GM18519 (cell line): ENCODE results near the gene CALM1.
A peak's percentile ranks its signal among the peaks of the same experiment; 100 is the strongest.
"Not testable (repeated sequence)": the region's sequence is repeated elsewhere in the genome, so short reads cannot be mapped to it uniquely, and the experiment has no call there.

ENCODE experiments used
- ATAC-seq: cut with Tn5 transposase; IDR thresholded peaks from one replicate; pipeline ENCODE4 v1.9.1; 2021; ENCODE audit warnings: mild to moderate bottlenecking, moderate library complexity; ENCODE audit not compliant: unreplicated experiment, low FRiP score

The CALM1 gene

DNA sequence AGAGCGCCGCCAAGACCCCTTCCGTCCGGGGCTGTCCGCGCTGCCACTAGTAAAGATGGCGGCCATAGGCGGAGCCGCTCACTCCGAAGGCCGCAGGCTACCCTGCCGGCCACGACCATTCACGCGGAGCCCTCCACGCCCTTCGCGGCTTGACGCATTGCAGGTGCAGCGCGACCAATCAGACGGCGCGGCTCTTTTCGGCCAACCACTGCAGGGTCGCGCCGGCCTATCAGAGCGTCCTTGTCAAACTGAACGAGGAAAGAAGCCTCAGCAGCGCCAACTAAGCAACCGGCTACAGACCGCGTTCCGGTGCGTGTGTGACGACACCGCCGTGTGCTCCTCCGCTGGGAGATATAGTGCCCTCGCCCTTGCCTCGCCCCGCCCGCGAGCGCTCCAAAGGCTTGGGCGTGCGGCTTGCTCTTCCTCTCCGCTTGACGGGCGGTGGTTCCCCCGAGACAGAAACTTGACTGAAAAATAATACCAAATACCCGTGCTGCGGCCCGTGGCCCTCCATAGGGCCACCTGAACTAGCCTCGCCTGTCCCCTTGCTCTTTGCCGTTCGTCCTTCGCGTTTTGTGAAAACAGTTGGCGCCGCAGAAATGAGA lies 13.6 kb upstream of the CALM1 start:
- peak; percentile 87 for ATAC-seq

DNA sequence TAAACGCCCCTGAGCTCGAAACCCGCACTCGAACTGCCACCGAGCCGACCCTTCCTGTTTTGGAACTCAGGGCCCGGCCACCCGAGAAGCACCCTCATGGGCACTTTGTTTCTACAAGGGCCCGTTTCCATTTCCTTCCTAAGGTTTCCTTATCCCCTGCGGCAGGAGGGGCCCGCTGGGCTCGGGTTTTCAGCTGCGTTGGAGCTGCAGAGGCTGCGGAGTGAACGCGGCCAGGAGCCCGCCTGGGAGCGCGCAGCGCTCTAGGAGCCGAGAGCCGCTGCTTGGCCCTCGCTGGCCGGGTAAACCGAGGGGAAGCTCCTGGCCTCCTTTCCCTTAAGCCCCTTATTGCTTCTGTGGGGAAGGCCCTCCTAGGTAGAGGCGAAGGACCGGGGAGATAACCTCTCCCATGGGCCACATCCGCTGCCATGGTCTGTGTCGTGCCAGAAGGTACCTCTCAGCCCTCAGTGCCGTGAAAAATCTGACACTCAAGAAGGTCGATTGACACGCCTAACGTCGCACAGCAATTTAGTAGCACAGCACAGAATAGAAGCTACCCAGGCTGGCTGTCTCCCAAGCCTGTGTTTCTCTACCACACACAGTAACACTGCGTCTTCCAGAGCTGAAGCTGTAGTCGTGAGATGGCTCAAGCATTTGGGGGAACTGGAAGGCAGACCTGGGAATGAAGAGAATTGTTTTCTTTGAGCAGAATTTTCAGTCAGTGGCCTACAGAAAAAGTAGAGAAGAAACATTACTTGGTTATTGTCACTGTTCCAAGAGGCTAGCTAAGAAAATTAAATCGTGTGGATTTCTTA lies 12.9 kb upstream of the CALM1 start:
- ATAC-seq, result peak; percentile 19

DNA sequence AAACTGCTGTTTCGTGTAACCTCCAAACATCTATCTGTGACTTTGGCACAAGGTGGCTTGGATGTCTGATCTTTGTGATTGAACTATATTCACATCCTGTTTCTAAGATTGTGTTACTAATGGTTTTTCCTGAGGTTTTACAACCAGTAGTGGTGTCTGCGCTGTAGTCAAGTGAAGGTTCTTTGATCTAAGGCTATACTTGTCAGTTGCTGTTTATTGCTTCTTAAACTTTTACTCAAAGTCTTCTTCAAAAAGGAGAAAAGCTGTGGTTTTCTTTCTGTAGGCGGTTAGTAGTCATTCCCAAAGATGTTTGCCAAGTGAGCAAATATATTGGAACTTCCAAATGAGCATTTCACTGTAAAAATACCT lies 12.3 kb upstream of the CALM1 start:
- ATAC-seq, result no peak

DNA sequence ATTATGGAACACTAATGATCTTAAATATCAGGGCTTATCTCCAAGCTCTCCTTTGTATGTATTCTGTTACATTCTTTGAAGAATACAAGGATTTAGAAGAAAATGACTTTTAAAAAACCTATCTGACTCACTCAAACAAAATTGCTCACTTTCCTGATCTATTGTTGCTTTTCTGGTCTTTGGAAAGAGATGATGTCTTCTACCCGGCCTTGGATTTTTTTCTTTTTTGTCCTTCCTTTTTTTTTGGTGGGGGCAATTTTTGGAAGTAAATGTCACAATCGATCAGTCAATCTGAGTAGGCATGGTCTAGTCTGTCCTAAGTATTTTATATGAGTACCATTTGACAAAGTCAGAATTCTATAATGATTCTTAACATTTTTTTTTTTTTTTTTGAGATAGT lies 10.5 kb upstream of the CALM1 start:
- no peak for ATAC-seq

DNA sequence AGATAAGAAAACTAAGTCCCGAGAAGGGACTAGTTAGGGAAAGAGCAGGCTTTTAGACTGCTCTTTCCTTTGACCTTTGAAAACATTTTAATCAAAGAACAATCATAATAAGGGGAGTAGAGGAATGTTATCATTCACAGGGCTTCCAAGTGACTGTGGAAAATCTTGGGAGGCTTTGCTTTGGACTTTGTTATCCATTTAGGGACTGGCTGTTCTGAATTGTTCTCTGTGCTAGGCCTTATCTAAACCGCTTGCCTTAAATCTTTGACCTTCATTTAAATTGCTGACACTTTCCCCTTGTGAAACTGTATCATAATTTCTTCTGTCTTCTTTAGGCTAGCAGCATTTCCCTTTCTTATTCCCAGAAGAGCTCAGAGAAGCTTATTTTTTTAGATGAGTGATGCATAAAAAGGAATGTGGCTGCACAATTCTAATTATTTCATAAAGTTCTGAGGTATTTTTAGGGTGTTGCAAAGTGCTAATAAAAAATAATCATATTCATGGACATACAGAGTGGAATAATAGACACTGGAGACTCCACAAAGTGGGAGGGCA lies 9.5 kb upstream of the CALM1 start:
- ATAC-seq, result no peak

DNA sequence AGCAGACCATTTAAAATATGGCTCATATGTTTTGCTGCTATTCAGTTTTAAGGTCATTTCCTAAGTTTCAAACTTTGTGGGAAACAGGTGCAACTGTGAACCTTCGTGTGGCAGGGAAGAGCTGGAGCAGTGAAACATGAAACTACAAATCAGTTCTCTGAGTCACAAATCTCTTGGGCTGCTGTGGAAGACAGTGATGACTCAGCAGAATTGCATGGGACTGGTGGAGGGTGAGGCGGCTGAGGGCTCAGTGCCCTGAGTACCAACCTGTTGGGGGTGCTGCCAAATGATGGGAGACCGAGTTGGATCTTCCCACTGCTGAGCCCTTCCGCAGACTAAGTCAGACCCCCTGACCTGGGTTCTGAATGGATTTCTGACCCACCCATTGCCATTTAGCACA lies 8.4 kb upstream of the CALM1 start:
- no peak for ATAC-seq

DNA sequence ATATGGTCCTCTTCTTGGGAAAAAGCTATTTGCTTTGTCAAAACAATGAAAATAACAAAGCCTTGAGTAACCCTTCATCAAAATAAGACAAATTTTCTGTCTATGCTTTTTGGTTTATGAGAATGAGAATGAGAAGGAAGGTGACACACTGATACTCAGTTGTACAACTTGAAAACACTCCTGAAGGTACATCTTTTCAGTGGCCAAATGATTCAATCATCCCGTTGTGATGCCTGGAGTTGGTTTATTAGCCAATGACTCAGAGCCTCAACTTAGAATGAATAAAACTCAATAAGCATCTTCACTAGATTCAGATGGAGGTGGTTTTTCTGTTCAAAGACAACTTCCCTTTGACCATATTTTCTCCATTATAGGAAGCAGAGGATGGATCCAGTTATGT lies 7.8 kb upstream of the CALM1 start:
- no peak for ATAC-seq

DNA sequence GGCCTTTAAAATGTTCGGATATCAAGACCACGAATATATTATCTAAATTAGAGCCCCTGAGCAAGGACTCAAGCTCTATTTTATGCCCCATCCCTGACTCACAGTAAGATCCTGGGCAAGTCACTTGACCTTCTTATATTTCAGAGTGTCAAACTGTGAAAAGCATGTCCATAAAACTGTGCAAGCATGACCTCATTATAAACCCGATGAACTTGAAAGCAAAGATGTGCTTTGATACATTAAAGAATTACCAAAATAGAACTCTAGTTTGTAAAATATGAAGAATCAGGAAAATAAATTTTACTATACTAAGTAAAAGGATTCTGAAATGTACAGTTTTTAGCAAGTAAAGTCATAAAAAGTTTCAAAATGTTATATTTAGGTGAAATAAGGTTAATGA lies 2.9 kb upstream of the CALM1 start:
- no peak for ATAC-seq

DNA sequence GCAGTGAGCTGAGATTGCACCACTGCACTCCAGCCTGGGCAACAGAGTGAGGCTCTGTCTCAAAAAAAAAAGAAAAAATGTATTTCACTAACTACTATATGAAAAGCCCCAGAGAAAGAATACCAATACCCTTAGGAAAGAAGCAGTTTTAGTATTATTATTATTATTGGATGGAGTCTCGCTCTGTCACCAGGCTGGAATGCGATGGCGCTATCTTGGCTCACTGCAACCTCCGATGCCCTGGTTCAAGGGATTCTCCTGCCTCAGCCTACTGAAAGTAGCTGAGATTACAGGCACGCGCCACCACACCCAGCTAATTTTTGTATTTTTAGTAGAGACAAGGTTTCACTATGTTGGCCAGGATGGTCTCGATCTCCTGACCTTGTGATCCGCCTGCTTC lies 2.0 kb upstream of the CALM1 start:
- ATAC-seq, result not testable (repeated sequence)

DNA sequence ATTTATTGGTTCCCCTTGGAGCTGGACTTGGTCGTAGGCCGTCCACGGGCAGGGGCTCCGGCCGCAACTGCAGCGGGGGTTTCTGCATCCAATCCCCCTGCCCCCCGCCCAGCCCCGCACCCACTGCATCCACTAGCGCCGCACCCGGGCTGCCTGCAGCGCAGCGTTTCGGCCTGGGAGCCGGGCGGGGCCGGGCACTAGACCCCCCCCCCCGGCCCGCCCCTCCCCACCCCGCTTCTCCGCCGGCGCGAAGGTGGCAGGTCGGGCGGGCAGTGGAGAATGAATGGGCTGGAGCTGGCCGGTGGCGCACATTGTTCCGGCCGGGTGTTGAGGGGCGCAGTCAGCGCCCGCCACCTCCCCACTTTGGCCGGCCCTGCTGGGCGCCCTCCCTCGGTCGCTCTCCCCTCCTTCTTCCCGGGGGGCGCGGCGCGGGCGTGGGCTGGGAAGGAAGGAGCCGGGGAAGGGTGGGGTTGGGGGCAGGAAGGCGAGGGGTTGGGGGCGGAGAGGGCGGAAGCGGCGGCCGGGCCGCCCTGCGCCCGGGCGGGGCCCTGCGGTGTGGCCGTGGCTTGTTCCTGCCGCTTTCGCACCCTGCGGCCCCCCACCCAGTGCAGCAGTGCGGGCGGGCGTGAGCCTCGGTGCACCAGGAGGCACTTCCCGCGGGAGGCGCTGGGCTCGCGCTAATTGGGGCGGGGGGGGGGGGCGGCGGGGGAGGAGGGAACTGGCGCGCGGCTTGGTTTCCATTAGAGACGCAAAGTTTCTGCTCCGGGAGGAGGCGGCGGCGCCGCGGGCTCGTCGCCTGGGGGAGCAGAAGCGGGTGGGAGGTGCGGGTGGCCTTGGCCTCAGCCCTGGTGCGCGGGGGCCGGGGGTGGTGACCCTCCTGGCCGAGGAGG lies 841 bp downstream of the CALM1 start:
- ATAC-seq, result no peak

DNA sequence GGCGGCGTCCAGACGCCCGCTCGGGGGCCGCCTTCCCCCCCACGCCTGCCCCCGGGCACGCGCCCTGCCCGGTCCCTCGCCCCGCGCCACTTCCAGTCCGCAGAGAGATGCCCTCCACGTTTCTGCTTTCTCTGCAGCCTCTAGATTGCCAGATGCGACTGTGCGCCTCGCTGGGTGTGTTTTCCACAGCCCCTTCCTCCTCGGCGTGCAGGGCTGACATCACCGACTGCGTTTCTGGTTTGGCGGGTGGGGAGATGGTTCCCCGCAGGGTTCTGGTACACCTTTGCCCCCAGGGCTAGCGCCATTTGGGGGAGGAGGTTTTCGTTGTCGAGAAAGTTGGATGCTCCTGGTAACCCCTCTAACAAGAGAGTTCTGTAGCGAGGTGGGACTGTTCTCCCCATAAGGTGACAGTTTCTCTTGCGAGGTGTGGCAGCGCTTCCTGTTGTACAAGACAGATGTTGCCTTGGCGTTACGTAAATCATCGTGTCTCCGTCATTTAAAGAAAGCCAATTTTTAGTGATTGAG lies 1.5 kb downstream of the CALM1 start:
- no peak for ATAC-seq

DNA sequence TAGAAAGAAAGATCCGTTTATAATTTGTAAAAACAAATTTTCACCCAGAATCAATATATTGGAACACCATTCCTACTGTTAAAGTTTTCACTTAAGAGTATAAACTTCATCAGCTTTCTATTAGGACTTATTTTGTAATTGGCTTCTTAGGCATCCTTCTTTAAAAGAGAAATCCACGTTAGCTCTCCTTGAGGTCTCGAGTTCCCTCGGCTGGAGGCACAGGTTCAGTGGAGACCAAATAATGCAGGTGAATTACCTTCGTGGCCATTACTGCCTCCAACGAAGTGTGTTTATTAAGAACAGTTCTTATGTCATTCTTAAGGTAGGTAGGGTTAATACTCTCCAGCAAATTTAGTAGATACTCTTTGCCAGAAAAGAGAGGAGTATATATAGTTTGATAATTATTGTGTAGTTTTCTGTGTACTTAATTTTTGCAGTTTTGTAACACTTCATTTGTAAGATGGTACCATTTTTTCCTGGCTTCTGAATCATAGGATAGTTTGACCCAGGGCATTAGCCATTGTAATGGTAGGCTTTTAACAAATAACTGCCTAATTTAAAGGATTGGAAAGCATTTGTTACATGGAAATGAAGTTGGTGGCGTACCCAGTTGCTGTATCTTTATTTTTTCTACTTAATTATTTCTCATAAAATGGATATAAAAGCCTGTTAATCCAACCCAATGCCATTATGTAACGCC lies 2.2 kb downstream of the CALM1 start:
- ATAC-seq, result no peak

DNA sequence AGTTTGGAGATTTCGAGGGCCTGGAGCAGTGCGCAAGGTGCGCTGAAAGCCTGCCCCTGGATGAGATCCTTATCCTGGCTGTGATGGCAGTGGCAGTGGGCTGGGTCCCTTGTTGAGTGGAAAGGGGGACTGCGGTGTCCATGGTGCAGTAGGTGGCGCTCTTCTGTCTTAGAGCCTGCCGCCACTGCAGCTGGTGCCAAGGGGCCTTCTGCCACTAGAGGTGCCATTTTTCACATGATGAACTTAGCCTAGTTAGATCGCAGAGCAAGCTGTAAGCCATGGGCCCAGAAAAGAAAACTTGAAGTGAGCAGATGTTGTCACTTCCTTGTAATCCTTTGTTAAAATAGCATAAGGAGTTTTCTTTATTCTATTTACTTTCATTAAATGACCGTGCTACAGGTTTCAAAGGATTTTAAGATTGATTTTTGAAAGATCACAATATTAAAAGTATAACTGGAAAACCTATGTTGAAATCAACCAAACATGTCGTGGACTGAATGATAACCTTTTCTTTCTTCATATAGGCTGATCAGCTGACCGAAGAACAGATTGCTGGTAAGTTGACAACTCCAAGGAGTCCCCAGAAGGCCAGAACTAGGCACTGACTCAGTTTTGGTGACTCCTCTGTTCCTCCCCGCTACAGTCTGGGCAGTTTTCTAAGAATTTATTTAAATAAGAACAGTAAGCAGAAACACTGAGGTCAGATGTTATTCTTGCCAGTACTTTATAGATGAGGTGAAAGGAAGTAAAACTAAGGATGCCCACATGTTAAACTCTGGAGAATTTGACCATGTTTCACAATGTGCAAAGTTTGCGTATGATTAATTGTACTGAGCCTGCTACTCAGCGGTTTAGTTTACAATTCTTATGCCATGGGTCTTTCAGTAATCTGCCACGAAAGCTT lies 3.0 kb downstream of the CALM1 start:
- ATAC-seq, result peak; percentile 59

DNA sequence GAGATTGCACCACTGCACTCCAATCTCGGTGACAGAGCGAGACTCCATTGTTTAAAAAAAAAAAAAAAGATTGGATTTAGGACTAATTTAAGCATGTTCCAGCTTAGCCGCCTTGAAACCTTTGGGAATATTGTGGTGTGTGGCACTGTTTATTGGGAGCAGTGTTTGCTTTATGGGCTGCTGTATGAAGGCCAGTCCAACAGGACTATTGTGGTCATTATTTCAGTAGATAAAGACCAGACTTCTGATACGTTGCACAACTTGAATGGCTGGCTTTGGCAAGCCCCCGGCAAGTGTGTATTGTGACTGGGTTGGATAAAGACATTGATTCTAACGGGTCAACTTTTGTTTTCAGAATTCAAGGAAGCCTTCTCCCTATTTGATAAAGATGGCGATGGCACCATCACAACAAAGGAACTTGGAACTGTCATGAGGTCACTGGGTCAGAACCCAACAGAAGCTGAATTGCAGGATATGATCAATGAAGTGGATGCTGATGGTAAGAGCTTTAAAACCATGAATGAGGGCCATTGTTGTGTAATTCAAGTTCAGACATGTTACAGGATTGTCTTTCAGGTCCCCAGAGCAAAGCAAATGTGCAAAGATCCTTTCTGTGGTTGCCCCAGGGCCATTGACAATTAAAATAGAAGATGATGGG lies 4.2 kb downstream of the CALM1 start:
- ATAC-seq, result no peak

DNA sequence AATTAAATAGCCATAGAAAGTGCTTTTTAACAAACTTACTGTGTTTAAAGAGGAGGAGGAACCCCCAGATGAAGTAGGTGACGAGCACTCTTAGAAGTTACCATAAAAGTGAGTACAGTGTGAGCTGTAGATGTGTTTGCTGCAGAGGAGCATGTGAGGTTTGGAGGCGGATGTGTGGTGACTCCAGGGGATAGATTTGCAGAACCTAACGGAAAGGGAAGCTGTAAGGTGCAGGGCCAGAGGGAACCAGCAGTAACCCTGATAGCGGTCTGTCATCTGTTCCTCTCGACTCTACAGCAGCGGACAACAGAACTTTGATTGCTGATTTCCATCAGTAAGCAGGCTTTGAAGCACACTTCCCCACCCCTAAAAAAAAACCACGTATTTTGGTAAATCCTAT lies 5.2 kb downstream of the CALM1 start:
- ATAC-seq, result no peak

DNA sequence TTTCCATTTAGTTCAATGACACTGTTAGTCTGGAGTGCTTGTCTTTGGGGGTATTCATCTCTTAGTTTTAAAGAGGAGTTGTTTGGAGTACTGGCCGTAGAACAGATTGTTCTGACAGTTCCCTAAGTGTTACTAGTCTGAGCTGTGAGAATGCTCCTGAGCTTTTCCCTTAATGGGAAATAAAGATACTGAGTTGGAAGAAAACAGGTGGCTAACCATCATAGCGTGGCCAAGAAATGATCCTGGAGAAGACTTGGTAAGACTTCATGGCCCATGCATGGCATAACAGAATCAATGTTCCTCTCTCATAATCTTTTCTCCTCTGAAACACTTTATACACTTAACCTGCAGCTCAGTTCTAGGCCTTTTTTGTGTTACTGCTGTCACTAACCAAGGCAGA lies 6.2 kb downstream of the CALM1 start:
- no peak for ATAC-seq

DNA sequence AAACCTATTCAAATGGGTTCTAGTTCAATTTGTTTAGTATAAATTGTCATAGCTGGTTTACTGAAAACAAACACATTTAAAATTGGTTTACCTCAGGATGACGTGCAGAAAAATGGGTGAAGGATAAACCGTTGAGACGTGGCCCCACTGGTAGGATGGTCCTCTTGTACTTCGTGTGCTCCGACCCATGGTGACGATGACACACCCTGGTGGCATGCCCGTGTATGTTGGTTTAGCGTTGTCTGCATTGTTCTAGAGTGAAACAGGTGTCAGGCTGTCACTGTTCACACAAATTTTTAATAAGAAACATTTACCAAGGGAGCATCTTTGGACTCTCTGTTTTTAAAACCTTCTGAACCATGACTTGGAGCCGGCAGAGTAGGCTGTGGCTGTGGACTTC lies 8.3 kb downstream of the CALM1 start:
- no peak for ATAC-seq

DNA sequence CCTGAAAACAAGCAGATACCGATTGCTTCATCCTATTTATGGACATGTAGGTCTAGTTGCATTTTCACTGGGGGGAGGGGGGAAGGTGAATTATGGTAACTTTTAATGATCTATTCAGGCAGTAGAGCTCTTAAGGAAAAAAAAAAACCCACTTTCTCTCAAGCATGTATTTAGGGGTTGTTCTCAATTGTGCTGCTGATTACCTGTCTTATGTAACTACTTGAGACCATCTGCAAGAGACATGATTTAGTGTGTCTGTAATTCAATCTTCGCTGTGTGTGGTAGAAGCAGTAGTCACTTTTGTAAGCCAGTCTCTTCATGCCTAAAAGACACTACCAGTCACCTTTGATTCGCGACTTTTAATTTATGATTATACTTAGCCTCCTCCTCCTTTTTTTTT lies 8.9 kb downstream of the CALM1 start:
- no peak for ATAC-seq

DNA sequence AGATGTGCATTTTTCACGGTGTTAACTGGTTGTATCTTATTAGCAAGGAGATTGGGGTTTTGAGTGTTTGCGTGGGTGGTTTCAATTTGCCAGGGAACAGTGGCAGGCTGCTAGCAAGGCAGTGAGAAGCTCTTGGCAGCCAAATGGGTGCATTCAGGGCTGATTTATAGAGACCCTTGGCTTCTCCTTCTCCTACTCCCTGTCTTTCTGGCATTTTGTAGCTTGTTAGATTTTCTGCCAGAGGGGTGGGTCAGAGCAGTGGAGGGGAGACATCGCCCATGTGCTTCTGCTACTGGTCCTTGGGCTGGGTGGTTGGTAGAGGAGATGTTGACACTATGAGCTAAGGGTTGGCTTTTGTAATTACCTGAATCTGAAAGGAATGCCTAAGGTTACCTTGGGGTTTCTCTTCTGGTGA lies 9.6 kb downstream of the CALM1 start:
- no peak for ATAC-seq
